GM18870 (cell line): ENCODE data around the gene AXIN1.
"Not testable (repeated sequence)": the region's sequence is repeated elsewhere in the genome, so short reads cannot be mapped to it uniquely, and the experiment has no call there.

Experiments used
- ATAC-seq: cut with Tn5 transposase; IDR thresholded peaks from one replicate; pipeline ENCODE4 v1.9.1; 2021; ENCODE audit warnings: moderate library complexity; ENCODE audit not compliant: unreplicated experiment

Gene AXIN1

DNA sequence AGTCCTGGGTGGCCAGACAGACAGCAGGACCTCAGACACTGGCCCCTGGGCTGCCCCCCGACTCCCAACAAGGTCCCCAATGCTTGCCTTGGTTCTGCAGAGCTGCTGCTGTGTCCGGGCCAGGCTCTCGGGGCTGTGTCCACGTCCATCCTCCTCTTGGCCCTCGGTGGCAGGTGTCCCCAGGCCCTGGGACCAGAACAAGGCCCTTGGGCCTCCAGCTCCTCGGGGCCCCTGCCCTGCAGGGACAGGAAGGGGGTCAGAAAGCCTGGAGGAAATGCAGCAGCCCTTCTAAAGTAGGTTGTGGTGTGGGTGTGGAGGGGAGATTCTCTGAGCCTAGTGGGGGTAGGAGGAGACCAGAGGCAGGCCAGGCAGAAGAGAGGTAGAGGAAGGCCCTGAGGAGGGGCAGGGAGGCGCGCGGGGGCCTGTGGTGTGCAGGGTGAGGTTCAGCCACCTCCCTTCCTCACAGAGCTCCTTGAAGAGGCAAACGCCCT is 2.5 kb upstream of the AXIN1 start:
- ATAC-seq, result no peak

DNA sequence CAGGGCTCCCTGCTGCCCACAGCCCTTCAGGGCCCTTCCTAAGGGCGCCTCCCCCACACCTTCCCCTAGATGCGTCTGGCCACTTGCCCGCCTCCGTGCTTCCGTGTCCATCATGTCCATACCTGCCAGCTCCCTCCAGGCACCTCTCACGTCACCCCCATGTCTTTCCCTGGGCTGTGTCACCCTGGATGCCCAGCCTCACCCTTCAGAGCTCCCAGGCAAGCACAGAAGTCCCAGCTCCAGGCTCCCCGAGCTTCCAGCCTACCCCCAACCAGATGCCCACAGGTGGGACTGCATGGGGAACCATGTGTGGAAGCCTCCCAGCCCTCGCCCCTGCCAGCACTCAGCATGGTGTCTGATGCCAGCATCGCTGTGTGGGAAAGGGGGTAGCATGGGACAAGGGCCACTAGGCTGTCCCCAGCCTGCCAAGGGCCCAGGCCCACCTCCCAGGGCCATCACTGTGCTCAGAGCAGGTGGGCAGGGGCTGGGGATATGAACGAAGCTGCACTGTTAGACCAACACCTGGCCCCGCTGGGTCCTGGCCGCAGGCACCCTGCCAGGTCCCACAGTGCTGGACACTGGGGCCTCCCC is 1.9 kb upstream of the AXIN1 start:
- no peak for ATAC-seq

- ATAC-seq, result no peak
These were observed 1.1 kb upstream of the AXIN1 start for GRCh38 chr16:353404-354290.

DNA sequence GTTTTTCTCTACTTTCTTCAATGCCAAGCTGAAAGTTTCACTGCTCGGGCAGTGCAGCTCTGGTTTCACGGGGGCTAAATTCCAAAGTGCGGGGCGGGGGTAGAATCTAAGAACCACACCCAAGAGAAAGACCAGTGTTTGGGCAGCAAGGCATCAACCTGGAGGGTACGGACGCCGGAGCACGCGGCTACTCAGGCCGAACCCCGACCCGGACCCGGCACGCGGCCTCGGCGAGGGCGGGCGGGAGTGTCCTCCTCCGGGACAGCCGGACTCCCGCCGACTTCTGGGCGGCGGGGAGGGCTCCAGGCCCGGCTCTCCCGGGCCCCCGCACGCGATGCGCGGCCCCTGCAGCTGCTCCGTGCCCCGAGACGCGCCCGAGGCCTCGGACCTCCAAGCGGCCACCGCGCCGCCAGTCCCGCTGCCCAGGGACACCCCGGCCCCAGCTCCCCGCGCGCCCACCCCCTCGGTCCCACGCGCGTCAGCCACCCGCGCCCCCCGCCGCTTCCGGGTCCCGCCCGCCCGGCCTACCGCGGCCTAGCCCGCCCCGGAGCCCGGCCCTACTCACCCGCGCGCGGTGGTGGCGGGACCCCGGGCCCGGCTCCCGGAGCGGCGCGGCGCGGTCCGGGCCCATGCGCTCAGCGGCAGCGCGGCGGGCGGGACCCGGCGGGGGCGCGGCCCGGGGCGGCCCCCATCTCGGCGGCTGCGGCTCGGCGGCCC is 561 bp downstream of the AXIN1 start:
- ATAC-seq, result no peak

GRCh38 chr16:350203-350602 is 2.3 kb downstream of the AXIN1 start:
- ATAC-seq, result no peak

DNA sequence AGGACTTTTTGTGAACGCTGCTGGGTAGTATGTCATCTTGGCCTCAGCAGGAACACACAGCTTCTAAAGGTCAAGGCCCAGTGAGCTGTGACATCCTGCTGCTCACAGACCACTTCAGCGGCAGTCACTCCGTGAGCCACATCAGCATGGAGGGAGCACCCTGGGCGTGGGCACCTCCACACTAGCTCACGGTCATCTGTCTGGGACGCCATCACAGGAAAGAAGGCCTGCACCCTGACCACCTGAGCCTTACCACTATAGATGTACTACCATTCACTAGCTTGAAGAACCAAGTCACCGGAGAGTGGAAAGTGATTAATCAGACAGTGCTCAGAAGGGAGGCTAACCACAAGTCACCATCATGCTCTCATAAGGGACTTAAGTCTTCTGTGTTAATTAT is 3.3 kb downstream of the AXIN1 start:
- ATAC-seq, result no peak

- not testable (repeated sequence) for ATAC-seq
These were observed 4.0 kb downstream of the AXIN1 start for GRCh38 chr16:348495-348894.

GRCh38 chr16:347203-347602 is 5.3 kb downstream of the AXIN1 start:
- ATAC-seq, result no peak

DNA sequence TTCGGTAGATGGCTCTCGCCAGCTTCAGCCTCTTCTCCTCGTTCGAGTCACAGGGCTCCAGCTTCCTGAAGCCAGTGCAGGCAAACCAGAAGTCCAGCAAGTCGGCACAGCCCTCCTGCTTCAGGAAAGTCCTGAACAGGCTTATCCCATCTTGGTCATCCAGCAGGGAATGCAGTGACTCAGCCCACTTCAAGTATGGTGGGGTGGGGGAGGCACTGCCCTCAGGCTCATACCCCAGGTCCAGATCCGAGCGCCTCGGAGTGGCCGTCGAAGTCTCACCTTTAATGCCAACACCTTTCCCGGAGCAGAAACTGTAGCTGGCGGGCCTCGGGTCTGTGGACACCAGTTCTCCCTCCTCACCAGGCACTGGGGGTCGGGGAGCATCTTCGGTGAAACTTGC is 5.9 kb downstream of the AXIN1 start:
- ATAC-seq, result no peak

DNA sequence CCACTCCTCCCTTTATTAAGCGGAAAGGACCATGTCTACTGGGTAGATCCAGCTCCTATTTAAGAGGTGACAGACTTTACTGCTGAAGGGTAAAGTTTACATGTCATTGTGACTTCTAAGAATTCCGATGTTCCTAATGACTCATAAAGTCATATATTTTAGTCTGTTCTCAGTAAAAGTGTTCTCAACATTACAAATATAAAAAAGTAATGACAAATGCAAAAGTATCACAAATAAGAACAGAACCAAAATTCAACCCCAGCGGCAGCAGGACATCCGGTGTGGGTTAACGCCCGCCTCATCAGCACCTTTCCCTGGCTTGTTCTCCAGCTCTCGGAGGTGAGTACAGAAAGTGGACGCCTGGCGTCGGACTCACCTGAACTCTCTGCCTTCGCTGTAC is 6.8 kb downstream of the AXIN1 start:
- ATAC-seq, result no peak

GRCh38 chr16:342455-343213 is 9.9 kb downstream of the AXIN1 start:
- no peak for ATAC-seq

DNA sequence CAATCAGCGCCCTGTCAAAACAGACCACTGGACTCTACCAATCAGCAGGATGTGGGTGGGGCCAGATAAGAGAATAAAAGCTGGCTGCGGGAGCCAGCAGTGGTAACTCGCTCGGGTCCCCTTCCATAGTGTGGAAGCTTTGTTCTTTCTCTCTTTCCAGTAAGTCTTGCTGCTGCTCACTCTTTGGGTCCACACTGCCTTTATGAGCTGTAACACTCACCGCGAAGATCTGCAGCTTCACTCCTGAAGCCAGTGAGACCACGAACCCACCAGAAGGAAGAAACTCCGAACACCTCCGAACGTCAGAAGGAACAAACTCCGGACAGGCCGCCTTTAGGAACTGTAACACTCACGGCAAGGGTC is 10.6 kb downstream of the AXIN1 start:
- ATAC-seq, result not testable (repeated sequence)

- ATAC-seq, result not testable (repeated sequence)
These were observed 11.2 kb downstream of the AXIN1 start for GRCh38 chr16:341095-341973.

DNA sequence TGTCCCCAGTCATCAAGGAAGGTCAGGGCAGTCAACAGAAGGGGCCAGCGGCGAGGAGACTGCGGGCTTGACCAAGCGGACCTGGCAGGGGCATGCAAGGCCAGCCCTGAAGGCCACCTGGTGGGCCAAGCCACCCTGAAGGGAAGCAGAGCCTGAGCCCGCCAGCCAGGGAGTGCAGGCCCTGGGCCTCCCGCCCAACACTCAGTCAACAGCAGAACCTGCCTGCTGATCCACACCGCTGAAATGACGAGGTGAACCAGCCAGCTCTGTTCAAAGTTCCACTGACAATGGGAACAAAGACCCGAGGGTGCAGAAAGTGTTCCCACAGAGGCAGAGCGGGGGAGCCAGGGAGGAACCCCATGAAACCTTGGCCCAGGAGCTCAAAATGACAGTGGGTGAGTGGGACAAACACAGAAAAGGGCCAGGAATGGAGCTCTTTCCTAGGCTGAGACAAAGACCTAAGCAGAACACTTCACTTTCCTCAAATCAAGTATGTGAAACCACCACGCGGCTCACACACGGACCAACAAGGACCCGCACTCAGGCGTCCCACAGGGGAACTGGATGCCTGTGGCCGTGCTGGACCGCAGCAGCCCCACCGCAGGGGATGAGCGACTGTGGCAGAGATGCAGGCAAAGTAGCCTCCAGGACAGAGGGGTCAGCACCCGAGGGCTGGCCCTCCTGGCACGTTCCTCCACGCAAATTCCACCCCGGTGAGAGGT is 12.0 kb downstream of the AXIN1 start:
- ATAC-seq, result no peak

DNA sequence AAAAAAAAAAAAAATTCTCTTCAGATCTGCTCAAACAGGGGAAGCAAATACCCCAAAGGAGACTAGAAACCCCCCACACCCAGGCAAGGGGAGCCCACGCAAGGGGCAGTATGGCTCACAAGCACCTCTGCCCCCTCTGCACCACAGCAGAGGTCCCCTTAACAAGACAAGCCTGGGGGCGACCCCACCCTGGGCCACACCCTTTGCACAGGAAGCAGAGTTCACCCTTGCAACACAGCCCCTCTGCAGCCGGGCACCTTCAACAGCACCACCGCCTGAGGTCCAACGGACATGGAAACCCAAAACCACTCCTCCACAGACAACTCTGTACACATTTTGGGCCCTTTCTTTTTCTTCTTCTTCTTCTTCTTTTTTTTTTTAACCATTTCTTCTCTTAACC is 12.8 kb downstream of the AXIN1 start:
- no peak for ATAC-seq

GRCh38 chr16:337975-338575 is 14.4 kb downstream of the AXIN1 start:
- ATAC-seq, result no peak

- ATAC-seq, result no peak
These were observed 15.1 kb downstream of the AXIN1 start for GRCh38 chr16:337437-337836.

- no peak for ATAC-seq
These were observed 16.3 kb downstream of the AXIN1 start for GRCh38 chr16:336269-336668.
